Stimulated activated naive CD8-positive, alpha-beta T cell treated with anti-CD3 and anti-CD28 coated beads, Interleukin-15, Interleukin-2, amounts not matched to agents 100 ng/mL and 50 ng/mL, for 24 hours (primary cell): Measurements from ENCODE around the gene ELP5.

Source experiments
- H3K27ac Mint-ChIP-seq: one replicate; pipeline ENCODE4 v1.8.0; 2021; ENCODE audit warnings: mild to moderate bottlenecking, mixed read lengths
- H3K27me3 Mint-ChIP-seq: one replicate; pipeline ENCODE4 v1.8.0; 2021; ENCODE audit warnings: mixed read lengths
- H3K36me3 Mint-ChIP-seq: one replicate; pipeline ENCODE4 v1.8.0; 2021; ENCODE audit warnings: low read depth, mixed read lengths
- H3K4me1 Mint-ChIP-seq: one replicate; pipeline ENCODE4 v1.8.0; 2021; ENCODE audit warnings: low read depth, mixed read lengths
- H3K4me3 Mint-ChIP-seq: one replicate; pipeline ENCODE4 v1.8.0; 2021; ENCODE audit warnings: mild to moderate bottlenecking, mixed read lengths
- H3K9me3 Mint-ChIP-seq: one replicate; pipeline ENCODE4 v1.8.0; 2021; ENCODE audit warnings: mixed read lengths

Gene ELP5

DNA sequence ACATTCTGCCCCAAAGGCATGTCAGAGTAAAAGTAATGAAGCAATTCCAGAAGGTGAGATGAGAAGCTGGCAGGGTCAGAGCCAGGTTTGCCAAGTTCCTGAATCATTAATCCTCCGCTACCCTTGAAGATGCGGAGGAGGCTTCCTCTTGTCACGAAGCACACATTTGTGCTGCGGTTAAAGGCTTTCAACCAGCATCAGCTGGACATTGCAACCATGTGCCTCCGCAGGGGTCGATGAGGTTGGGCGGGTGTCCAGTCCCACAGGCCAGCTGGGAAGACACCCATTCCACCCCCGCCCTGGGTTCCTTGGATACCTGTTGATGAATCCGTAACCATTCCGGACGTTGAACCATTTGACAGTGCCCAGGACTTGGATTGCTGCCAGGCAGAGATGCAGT, 41.1 kb downstream of the ELP5 start:
- Mint-ChIP-seq H3K27ac (no peak overlapping the region), H3K36me3 (no peaks in the 10 kb centered on the region), H3K9me3 (no peaks in the 10 kb centered on the region), H3K4me3 (no peak overlapping the region), H3K27me3 (peaks cover 31% of the 10 kb centered on the region), H3K4me1 (peaks cover 25% of the 10 kb centered on the region)

GRCh38 chr17:7293816-7294613, 42.0 kb downstream of the ELP5 start:
- H3K27me3 Mint-ChIP-seq = peaks cover 31% of the 10 kb centered on the region
- H3K36me3 Mint-ChIP-seq = no peaks in the 10 kb centered on the region
- H3K4me1 Mint-ChIP-seq = peaks cover 25% of the 10 kb centered on the region
- H3K27ac Mint-ChIP-seq = peak overlapping the region; percentile 49
- H3K9me3 Mint-ChIP-seq = no peaks in the 10 kb centered on the region
- H3K4me3 Mint-ChIP-seq = peak overlapping the region; percentile 41

DNA sequence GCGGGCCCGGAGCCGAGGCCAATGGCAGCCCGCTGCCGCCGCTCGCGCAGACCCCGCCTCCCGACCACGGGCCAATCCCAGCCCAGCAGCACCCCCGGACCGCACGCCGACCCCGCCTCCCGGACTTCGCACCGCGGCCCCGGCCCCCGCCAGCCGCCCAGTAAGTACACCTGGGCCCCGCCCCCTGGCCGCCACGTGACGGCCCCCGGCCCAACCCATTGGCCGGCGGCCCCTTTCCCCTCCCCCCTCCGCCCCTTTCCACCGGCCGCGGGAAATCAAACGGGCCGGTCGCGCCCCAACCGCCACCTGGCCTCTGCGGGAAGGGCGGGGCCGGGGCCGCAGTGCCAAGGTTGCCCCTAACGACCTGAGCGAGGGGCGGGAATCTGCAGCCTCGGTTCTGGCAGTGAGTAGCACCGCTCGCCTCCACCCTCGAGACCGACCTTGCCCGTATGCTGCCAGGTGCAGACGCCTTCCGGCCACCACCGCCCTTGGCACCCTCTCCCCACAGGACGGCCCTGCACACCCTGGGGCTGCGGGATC, 42.7 kb downstream of the ELP5 start, which contains the start of gene YBX2:
YBX2 (minus strand) TSS at position 26 of the 540 bp plus-strand sequence. CDS start 139 bp downstream, outside the sequence.
- Mint-ChIP-seq H3K4me3 (peak within 1 kb of the TSS; percentile 73), H3K36me3 (no peaks in the 10 kb centered on the region), H3K9me3 (no peaks in the 10 kb centered on the region), H3K27me3 (peaks cover 31% of the 10 kb centered on the region), H3K4me1 (peaks cover 25% of the 10 kb centered on the region), H3K27ac (peak within 1 kb of the TSS; percentile 49)

DNA sequence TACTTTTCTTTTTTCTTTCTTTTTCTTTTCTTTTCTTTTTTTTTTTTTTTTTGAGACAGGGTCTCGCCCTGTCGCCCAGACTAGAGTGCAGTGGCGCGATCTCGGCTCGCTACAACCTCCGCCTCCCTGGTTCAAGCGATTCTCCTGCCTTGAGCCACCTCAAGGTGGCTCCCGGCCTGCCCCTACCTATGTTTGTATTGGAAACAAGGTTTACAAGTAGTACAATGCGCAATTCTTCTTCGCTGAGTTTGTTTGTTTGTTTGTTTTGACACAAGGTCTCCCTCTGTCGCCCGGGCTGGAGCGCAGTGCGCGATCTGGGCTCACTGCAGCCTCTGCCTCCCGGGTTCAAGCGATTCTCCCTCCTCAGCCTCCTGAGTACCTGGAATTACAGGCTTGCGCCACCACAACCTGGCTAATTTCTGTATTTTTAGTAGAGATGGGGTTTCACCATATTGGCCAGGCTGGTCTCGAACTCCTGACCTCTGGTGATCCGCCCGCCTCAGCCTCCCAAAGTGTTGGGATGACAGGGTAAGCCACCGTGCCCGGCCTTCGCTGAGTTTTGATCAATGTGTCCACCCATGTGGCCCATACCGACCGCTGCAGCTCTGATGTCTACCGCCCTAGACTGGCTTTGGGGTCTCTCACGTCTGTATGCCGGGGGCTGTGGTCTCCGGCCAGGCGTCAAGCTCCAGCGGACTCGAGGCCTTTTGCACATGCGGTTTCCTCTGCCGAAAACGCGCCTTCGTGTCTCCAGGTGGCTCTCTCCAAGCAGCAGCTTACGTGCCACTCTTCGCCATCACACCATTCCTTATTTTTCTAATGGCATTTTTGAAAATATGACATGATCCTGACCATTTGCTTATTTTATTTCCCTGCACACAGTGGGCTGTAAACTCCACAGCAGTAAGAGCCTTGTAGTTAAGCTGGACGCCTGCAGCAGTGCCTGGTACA, 43.5 kb downstream of the ELP5 start:
- Mint-ChIP-seq H3K4me3 (peak overlapping the region; percentile 73), H3K27ac (no peak overlapping the region), H3K36me3 (no peaks in the 10 kb centered on the region), H3K4me1 (peaks cover 25% of the 10 kb centered on the region), H3K9me3 (no peaks in the 10 kb centered on the region), H3K27me3 (peaks cover 31% of the 10 kb centered on the region)

DNA sequence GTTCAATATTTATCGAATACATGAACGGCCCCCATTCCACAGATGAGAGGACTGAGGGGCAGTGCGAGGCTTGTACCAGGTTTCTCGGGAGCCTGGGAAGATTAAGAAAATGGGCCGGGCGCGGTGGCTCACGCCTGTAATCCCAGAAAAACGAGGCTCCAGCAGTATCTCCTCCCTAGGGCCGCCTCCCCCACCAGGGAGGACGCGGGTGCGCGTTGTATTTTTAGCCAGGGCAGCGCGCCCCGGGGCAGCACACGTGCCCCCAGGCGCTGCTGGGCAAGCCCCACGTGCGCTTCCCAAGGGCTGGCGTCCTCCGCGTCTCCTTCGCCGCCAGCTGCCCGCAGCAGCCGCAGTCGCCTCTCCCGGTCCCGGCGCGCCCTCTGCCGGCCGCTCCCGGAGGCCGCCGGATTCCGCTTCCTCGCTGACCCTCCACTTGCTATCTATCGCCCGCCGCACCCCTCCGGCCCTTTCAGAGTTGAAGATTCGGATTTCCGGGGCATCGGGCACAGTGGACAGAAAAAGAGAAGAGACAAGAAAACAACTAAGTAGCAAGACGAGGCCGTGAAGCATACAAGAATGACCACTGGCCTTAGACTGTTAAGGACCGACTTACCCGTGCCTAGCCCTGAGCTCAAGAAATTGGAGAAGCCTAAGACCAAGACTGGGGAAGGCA, 44.3 kb downstream of the ELP5 start:
- Mint-ChIP-seq H3K27ac (no peak overlapping the region), H3K9me3 (no peaks in the 10 kb centered on the region), H3K27me3 (peaks cover 31% of the 10 kb centered on the region), H3K4me3 (peak overlapping the region; percentile 45), H3K36me3 (no peaks in the 10 kb centered on the region), H3K4me1 (peaks cover 25% of the 10 kb centered on the region)

DNA sequence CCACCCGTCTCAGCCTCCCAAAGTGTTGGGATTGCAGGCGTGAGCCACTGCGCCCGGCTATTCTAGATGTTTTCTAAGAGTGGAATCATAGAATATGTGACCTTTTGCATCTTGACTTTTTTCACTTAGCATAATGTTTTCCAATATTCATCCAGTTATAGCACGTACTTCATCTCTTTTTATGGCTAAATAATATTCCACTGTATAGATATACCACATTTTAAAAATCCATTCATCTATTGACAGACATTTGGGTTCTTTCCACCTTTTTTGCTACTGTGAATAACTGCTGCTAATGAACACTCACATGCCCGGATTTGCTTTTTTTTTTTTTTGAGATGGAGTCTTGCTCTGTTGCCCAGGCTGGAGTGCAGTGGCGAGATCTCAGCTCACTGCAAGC, 52.2 kb downstream of the ELP5 start:
- no peak overlapping the region for H3K27ac Mint-ChIP-seq

DNA sequence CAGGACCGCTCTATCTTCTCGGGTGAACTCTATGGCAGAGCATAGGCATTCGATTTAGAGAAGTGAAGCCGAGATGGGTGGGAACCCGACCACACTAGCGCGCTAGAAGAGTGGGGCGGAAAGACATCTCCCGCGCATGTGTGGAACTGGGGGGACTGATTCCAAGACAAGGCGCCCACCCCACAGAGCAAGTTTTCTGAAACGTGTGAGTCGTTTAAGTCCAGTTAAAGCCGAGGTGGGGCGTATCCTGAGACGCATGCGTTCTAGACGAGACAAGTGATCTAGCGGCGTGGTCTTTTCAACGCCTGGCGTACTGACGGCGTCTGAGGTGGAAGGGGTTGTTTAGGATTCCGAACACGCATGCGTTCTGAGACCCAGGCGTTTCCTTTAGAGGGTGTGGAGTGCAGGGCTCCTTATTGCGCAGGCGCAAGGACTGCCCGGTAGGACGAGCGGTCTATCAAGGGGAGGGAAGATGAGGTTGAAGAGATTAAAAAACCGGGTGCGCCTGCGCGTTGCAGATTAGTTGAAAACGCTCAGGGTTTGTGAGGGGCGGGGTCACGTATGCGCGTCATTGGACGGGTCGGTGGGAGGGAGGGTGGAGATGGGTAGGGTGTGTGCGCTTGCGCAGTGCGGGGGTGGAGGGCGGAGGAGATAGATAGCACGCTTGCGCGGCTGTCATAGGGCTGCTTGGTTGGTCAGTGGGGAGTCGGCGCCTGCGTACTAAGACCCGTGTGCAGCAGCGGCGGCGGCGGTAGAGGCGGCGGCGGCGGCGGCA, 55.1 kb downstream of the ELP5 start, which contains the start of gene EIF5A:
EIF5A (plus strand) TSS at position 718 of the 775 bp plus-strand sequence. CDS start 2,008 bp downstream, outside the sequence.
- Mint-ChIP-seq H3K27ac (peak within 1 kb of the TSS; percentile 100), H3K4me3 (peak within 1 kb of the TSS; percentile 98), H3K4me1 (peaks cover 45% of the 10 kb centered on the region), H3K9me3 (no peaks in the 10 kb centered on the region), H3K36me3 (peaks cover 43% of the 10 kb centered on the region), H3K27me3 (peaks cover under 1% of the 10 kb centered on the region)

More for the DNA sequence above, 52.2 kb downstream of the ELP5 start:
- H3K4me3 Mint-ChIP-seq = no peak overlapping the region
- no peaks in the 10 kb centered on the region for H3K9me3 Mint-ChIP-seq
- peaks cover 14% of the 10 kb centered on the region for H3K36me3 Mint-ChIP-seq
- H3K4me1 Mint-ChIP-seq = peaks cover 17% of the 10 kb centered on the region
- peaks cover 4% of the 10 kb centered on the region for H3K27me3 Mint-ChIP-seq

- Mint-ChIP-seq H3K27me3 (no peaks in the 10 kb centered on the region), H3K9me3 (no peaks in the 10 kb centered on the region), H3K4me1 (peaks cover 53% of the 10 kb centered on the region), H3K4me3 (peak overlapping the region; percentile 98), H3K27ac (peak overlapping the region; percentile 100), H3K36me3 (peaks cover 51% of the 10 kb centered on the region)
These were observed 55.9 kb downstream of the ELP5 start for GRCh38 chr17:7307686-7308624.

- peaks cover 60% of the 10 kb centered on the region for H3K36me3 Mint-ChIP-seq
- no peaks in the 10 kb centered on the region for H3K27me3 Mint-ChIP-seq
- H3K4me1 Mint-ChIP-seq = peaks cover 62% of the 10 kb centered on the region
- H3K9me3 Mint-ChIP-seq = no peaks in the 10 kb centered on the region
- peak overlapping the region; percentile 98 for H3K4me3 Mint-ChIP-seq
- peak overlapping the region; percentile 100 for H3K27ac Mint-ChIP-seq
These were observed 56.8 kb downstream of the ELP5 start for GRCh38 chr17:7308625-7309433.
